ENCODE data around the gene MTTP.

MTTP gene

GRCh38 chr4:99591757-99592156 is 17.1 kb downstream of the MTTP start:
- in situ Hi-C loops (cut with HindIII; ENCODE audit: low sequenced_read_pairs): no loop called here

- in situ Hi-C loops (cut with HindIII; ENCODE audit: low sequenced_read_pairs): no loop called here
Observed at GRCh38 chr4:99593781-99594641, 19.4 kb downstream of the MTTP start.

GRCh38 chr4:99594818-99595217 is 20.2 kb downstream of the MTTP start:
- in situ Hi-C loops (cut with HindIII; ENCODE audit: low sequenced_read_pairs): no loop called here

GRCh38 chr4:99606716-99607115 is 32.1 kb downstream of the MTTP start:
- in situ Hi-C loops (cut with HindIII; ENCODE audit: low sequenced_read_pairs): no loop called here

GRCh38 chr4:99608417-99608816 is 33.8 kb downstream of the MTTP start:
- in situ Hi-C loops (cut with HindIII; ENCODE audit: low sequenced_read_pairs): no loop called here

- in situ Hi-C loops (cut with HindIII; ENCODE audit: low sequenced_read_pairs): no loop called here
Observed at GRCh38 chr4:99610605-99611175, 36.1 kb downstream of the MTTP start.

GRCh38 chr4:99612281-99612680 is 37.7 kb downstream of the MTTP start:
- in situ Hi-C loops (cut with HindIII; ENCODE audit: low sequenced_read_pairs): no loop called here

GRCh38 chr4:99612704-99613103 is 38.1 kb downstream of the MTTP start:
- in situ Hi-C loops (cut with HindIII; ENCODE audit: low sequenced_read_pairs): no loop called here

- in situ Hi-C loops (cut with HindIII; ENCODE audit: low sequenced_read_pairs): no loop called here
Observed at GRCh38 chr4:99614491-99614890, 39.9 kb downstream of the MTTP start.

GRCh38 chr4:99615170-99615820 is 40.7 kb downstream of the MTTP start:
- in situ Hi-C loops (cut with HindIII; ENCODE audit: low sequenced_read_pairs): no loop called here

GRCh38 chr4:99617374-99617773 is 42.8 kb downstream of the MTTP start:
- in situ Hi-C loops (cut with HindIII; ENCODE audit: low sequenced_read_pairs): no loop called here

GRCh38 chr4:99622341-99622740 is 47.7 kb downstream of the MTTP start:
- in situ Hi-C loops (cut with HindIII; ENCODE audit: low sequenced_read_pairs): no loop called here

GRCh38 chr4:99624141-99624719 is 49.6 kb downstream of the MTTP start:
- in situ Hi-C loops (cut with HindIII; ENCODE audit: low sequenced_read_pairs): no loop called here

- in situ Hi-C loops (cut with HindIII; ENCODE audit: low sequenced_read_pairs): no loop called here
Observed at GRCh38 chr4:99625369-99625768, 50.7 kb downstream of the MTTP start.

GRCh38 chr4:99628040-99628439 is 53.4 kb downstream of the MTTP start:
- in situ Hi-C loops (cut with HindIII; ENCODE audit: low sequenced_read_pairs): no loop called here

- in situ Hi-C loops (cut with HindIII; ENCODE audit: low sequenced_read_pairs): no loop called here
Observed at GRCh38 chr4:99629962-99630554, 55.4 kb downstream of the MTTP start.

- in situ Hi-C loops (cut with HindIII; ENCODE audit: low sequenced_read_pairs): no loop called here
Observed at GRCh38 chr4:99630857-99631360, 56.3 kb downstream of the MTTP start.

GRCh38 chr4:99633772-99634171 is 59.1 kb downstream of the MTTP start:
- in situ Hi-C loops (cut with HindIII; ENCODE audit: low sequenced_read_pairs): no loop called here

GRCh38 chr4:99634742-99635360 is 60.2 kb downstream of the MTTP start:
- in situ Hi-C loops (cut with HindIII; ENCODE audit: low sequenced_read_pairs): no loop called here

GRCh38 chr4:99635601-99636000 is 61.0 kb downstream of the MTTP start:
- in situ Hi-C loops (cut with HindIII; ENCODE audit: low sequenced_read_pairs): no loop called here

- in situ Hi-C loops (cut with HindIII; ENCODE audit: low sequenced_read_pairs): no loop called here
Observed at GRCh38 chr4:99636422-99636821, 61.8 kb downstream of the MTTP start.
